ENCODE results near the gene LRRN4CL. TPM values are rescaled to one million over a fixed set of nuclear protein-coding genes. Genes with fewer than 3 reads are reported as not detected.
"Not testable (repeated sequence)": the region's sequence is repeated elsewhere in the genome, so short reads cannot be mapped to it uniquely, and the experiment has no call there.

The LRRN4CL gene
- total RNA-seq, result 4.3 TPM

GRCh38 chr11:62689421-62690183 is at the start of gene LRRN4CL:
TSS of gene LRRN4CL (minus strand) at chr11:62689530. CDS start at chr11:62688508, 1,022 bp downstream.
- DNase-seq (ENCODE audit: low spot score), result peak; percentile 65

GRCh38 chr11:62737196-62737595 is 47.9 kb upstream of the LRRN4CL start:
- DNase-seq (ENCODE audit: low spot score), result no peak

GRCh38 chr11:62732830-62733229 is 43.5 kb upstream of the LRRN4CL start:
- DNase-seq (ENCODE audit: low spot score), result no peak

GRCh38 chr11:62730076-62730475 is 40.7 kb upstream of the LRRN4CL start:
- DNase-seq (ENCODE audit: low spot score), result not testable (repeated sequence)

- DNase-seq (ENCODE audit: low spot score), result peak; percentile 88
Measured at GRCh38 chr11:62728171-62728988, 39.0 kb upstream of the LRRN4CL start, which contains the start of gene TTC9C. TSS of gene TTC9C (plus strand) at chr11:62728486. CDS start at chr11:62728849, 363 bp downstream.

- peak; percentile 94 for DNase-seq (ENCODE audit: low spot score)
Measured at GRCh38 chr11:62727872-62728170, 38.5 kb upstream of the LRRN4CL start.

- peak; percentile 99 for DNase-seq (ENCODE audit: low spot score)
Measured at GRCh38 chr11:62727165-62727871, 38.0 kb upstream of the LRRN4CL start, which contains the start of gene HNRNPUL2. TSS of gene HNRNPUL2 (minus strand) at chr11:62727457. CDS start at chr11:62727156, 301 bp downstream.

- DNase-seq (ENCODE audit: low spot score), result no peak
Measured at GRCh38 chr11:62726915-62727164, 37.5 kb upstream of the LRRN4CL start.

- DNase-seq (ENCODE audit: low spot score), result no peak
Measured at GRCh38 chr11:62726156-62726914, 37.0 kb upstream of the LRRN4CL start.

- no peak for DNase-seq (ENCODE audit: low spot score)
Measured at GRCh38 chr11:62725646-62726045, 36.3 kb upstream of the LRRN4CL start.

- DNase-seq (ENCODE audit: low spot score), result no peak
Measured at GRCh38 chr11:62724171-62724570, 34.8 kb upstream of the LRRN4CL start.

- DNase-seq (ENCODE audit: low spot score), result no peak
Measured at GRCh38 chr11:62721994-62722393, 32.7 kb upstream of the LRRN4CL start.

- DNase-seq (ENCODE audit: low spot score), result no peak
Measured at GRCh38 chr11:62719302-62719978, 30.1 kb upstream of the LRRN4CL start.

- no peak for DNase-seq (ENCODE audit: low spot score)
Measured at GRCh38 chr11:62716816-62717215, 27.5 kb upstream of the LRRN4CL start.

GRCh38 chr11:62716206-62716605 is 26.9 kb upstream of the LRRN4CL start:
- no peak for DNase-seq (ENCODE audit: low spot score)

- DNase-seq (ENCODE audit: low spot score), result no peak
Measured at GRCh38 chr11:62715150-62716130, 26.1 kb upstream of the LRRN4CL start.

- DNase-seq (ENCODE audit: low spot score), result peak; percentile 81
Measured at GRCh38 chr11:62713343-62713742, 24.0 kb upstream of the LRRN4CL start.

GRCh38 chr11:62712861-62713260 is 23.5 kb upstream of the LRRN4CL start:
- DNase-seq (ENCODE audit: low spot score), result no peak

GRCh38 chr11:62712276-62712812 is 23.0 kb upstream of the LRRN4CL start:
- no peak for DNase-seq (ENCODE audit: low spot score)

GRCh38 chr11:62710001-62710345 is 20.6 kb upstream of the LRRN4CL start:
- no peak for DNase-seq (ENCODE audit: low spot score)

All from mucosa of gallbladder (tissue), 1 donor.